Osteoblast (primary cell): Measurements from ENCODE around the gene CCDC68. TPM values are rescaled to one million over a fixed set of nuclear protein-coding genes. Genes with fewer than 3 reads are reported as not detected.

Source experiments
- DNase-seq: peaks from one replicate; pipeline ENCODE4 v3.0.0; 2011; ENCODE audit warnings: low spot score, mixed read lengths; ENCODE audit not compliant: insufficient read length; ENCODE audit errors: missing footprints
- H2AFZ ChIP-seq: 2 replicates; pipeline ENCODE4 v1.6.0; 2011; ENCODE audit warnings: mild to moderate bottlenecking, low read length
- H3K27ac ChIP-seq: 2 replicates; pipeline ENCODE4 v1.5.1; 2011; ENCODE audit warnings: mild to moderate bottlenecking, low read depth, low read length, moderate library complexity
- H3K27me3 ChIP-seq: 2 replicates; pipeline ENCODE4 v1.6.0; 2012; ENCODE audit warnings: mild to moderate bottlenecking, control low read depth, inconsistent platforms, low read length, moderate library complexity; ENCODE audit not compliant: insufficient read depth
- H3K36me3 ChIP-seq: 2 replicates; pipeline ENCODE4 v1.5.1; 2011; ENCODE audit warnings: mild to moderate bottlenecking, low read length, control low read depth, moderate library complexity; ENCODE audit not compliant: insufficient read depth
- H3K4me1 ChIP-seq: 2 replicates; pipeline ENCODE4 v1.5.1; 2011; ENCODE audit warnings: mild to moderate bottlenecking, low read length, control low read depth, moderate library complexity; ENCODE audit not compliant: insufficient read depth
- H3K4me2 ChIP-seq: 2 replicates; pipeline ENCODE4 v1.6.0; 2011; ENCODE audit warnings: mild to moderate bottlenecking, low read length; ENCODE audit not compliant: insufficient read depth
- H3K4me3 ChIP-seq: fragments of 200-600 bp; sonication (generic); 3 replicates; pipeline ENCODE4 v1.5.1; 2012; ENCODE audit warnings: mild to moderate bottlenecking, low read length, inconsistent platforms; ENCODE audit not compliant: insufficient read depth
- H3K79me2 ChIP-seq: 2 replicates; pipeline ENCODE4 v1.6.0; 2012; ENCODE audit warnings: mild to moderate bottlenecking, low read length, control low read depth, inconsistent platforms; ENCODE audit not compliant: insufficient read depth
- H3K9me3 ChIP-seq: 2 replicates; pipeline ENCODE4 v1.5.1; 2011; ENCODE audit warnings: low read depth, low read length, control low read depth
- H4K20me1 ChIP-seq: 2 replicates; pipeline ENCODE4 v1.6.0; 2012; ENCODE audit warnings: mild to moderate bottlenecking, low read length, control low read depth; ENCODE audit not compliant: insufficient read depth
- total RNA-seq: library from RNA; depleted of rRNA; stranded (reverse); fragments of >200 nt; gene quantifications from 2 replicates; pipeline ENCODE4 v1.2.3, GENCODE V29; 2012
- TF ChIP-seq, protein P1 (sequence below): IDR thresholded peaks from 2 replicates; pipeline ENCODE4 v1.5.1; 2011; ENCODE audit warnings: mild to moderate bottlenecking, low read depth, low read length, moderate library complexity; ENCODE audit errors: extremely low read depth

Gene CCDC68
- total RNA-seq, 1 donor: 9.0 TPM

DNA sequence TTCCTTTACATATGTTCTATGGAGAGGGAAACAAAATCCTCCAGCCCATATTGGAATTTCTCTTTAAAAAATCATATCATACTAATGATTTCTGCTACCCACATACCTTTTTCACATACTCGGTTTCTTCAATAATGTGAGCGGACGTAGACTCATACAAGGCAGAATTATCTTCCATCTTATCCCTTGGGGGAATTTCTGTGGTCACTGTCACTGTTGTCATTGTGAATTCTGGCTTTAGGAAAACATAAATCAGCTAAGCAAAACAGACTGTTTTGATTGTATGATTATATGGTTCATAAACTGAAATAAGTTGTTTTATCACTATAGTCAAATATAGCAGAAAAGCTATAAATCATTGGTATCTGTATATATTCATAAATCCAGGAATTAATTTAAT lies 16.7 kb downstream of the CCDC68 start:
- H3K4me3 ChIP-seq: no peak overlapping the region
- H3K4me2 ChIP-seq: no peak overlapping the region
- TF ChIP-seq, protein P1, sequence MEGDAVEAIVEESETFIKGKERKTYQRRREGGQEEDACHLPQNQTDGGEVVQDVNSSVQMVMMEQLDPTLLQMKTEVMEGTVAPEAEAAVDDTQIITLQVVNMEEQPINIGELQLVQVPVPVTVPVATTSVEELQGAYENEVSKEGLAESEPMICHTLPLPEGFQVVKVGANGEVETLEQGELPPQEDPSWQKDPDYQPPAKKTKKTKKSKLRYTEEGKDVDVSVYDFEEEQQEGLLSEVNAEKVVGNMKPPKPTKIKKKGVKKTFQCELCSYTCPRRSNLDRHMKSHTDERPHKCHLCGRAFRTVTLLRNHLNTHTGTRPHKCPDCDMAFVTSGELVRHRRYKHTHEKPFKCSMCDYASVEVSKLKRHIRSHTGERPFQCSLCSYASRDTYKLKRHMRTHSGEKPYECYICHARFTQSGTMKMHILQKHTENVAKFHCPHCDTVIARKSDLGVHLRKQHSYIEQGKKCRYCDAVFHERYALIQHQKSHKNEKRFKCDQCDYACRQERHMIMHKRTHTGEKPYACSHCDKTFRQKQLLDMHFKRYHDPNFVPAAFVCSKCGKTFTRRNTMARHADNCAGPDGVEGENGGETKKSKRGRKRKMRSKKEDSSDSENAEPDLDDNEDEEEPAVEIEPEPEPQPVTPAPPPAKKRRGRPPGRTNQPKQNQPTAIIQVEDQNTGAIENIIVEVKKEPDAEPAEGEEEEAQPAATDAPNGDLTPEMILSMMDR: no peak
- H4K20me1 ChIP-seq: no peaks in the 10 kb centered on the region
- H3K27ac ChIP-seq: no peak overlapping the region
- no peaks in the 10 kb centered on the region for H3K79me2 ChIP-seq
- peak overlapping the region; percentile 36 for H2AFZ ChIP-seq
- H3K27me3 ChIP-seq: no peaks in the 10 kb centered on the region
- H3K36me3 ChIP-seq: no peaks in the 10 kb centered on the region
- no peak for DNase-seq
- H3K4me1 ChIP-seq: no peaks in the 10 kb centered on the region
- H3K9me3 ChIP-seq: no peaks in the 10 kb centered on the region

DNA sequence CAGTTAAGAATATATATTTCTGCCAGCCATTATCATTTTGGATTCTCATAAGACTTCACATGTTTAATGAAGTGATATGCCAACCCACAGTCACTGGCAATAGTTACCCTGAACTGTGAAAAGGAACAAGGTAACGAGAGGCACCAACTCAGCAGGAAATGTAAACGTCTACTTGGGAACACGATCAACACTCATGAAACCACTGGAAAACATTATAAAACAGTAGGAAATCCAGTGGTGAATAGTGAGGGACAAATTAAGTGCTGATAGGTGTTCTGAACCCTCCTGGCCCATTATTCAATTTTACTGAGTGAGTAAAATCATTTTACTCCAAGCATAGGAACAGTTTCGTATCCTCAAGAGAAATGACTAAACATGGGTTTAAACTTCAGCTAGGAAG lies 17.1 kb downstream of the CCDC68 start:
- H3K4me2 ChIP-seq: no peak overlapping the region
- H3K27me3 ChIP-seq: no peaks in the 10 kb centered on the region
- DNase-seq: no peak
- no peaks in the 10 kb centered on the region for H3K4me1 ChIP-seq
- peak overlapping the region; percentile 36 for H2AFZ ChIP-seq
- H3K36me3 ChIP-seq: no peaks in the 10 kb centered on the region
- TF ChIP-seq, protein P1: no peak
- H3K4me3 ChIP-seq: no peak overlapping the region
- no peaks in the 10 kb centered on the region for H3K9me3 ChIP-seq
- no peak overlapping the region for H3K27ac ChIP-seq
- no peaks in the 10 kb centered on the region for H3K79me2 ChIP-seq
- no peaks in the 10 kb centered on the region for H4K20me1 ChIP-seq

- H3K4me3 ChIP-seq: no peak overlapping the region
- TF ChIP-seq, protein P1: no peak
These were observed 19.8 kb downstream of the CCDC68 start for GRCh38 chr18:54939361-54939917.

GRCh38 chr18:54938506-54938905 lies 20.8 kb downstream of the CCDC68 start:
- no peak overlapping the region for H2AFZ ChIP-seq
- H3K4me2 ChIP-seq: no peak overlapping the region
- H4K20me1 ChIP-seq: no peaks in the 10 kb centered on the region
- no peaks in the 10 kb centered on the region for H3K79me2 ChIP-seq
- DNase-seq: no peak
- no peak overlapping the region for H3K4me3 ChIP-seq
- no peaks in the 10 kb centered on the region for H3K27me3 ChIP-seq
- H3K27ac ChIP-seq: no peak overlapping the region
- TF ChIP-seq, protein P1: no peak
- no peaks in the 10 kb centered on the region for H3K9me3 ChIP-seq
- H3K4me1 ChIP-seq: no peaks in the 10 kb centered on the region
- H3K36me3 ChIP-seq: no peaks in the 10 kb centered on the region

More at GRCh38 chr18:54939361-54939917, 19.8 kb downstream of the CCDC68 start:
- no peaks in the 10 kb centered on the region for H4K20me1 ChIP-seq
- no peak overlapping the region for H3K27ac ChIP-seq
- no peak overlapping the region for H3K4me2 ChIP-seq
- H3K36me3 ChIP-seq: no peaks in the 10 kb centered on the region
- H3K79me2 ChIP-seq: no peaks in the 10 kb centered on the region
- H3K9me3 ChIP-seq: no peaks in the 10 kb centered on the region
- no peak overlapping the region for H2AFZ ChIP-seq
- no peak for DNase-seq
- no peaks in the 10 kb centered on the region for H3K27me3 ChIP-seq
- no peaks in the 10 kb centered on the region for H3K4me1 ChIP-seq
